Measurements from ENCODE around the gene IPPK. TPM values are rescaled to one million over a fixed set of nuclear protein-coding genes. Genes with fewer than 3 reads are reported as not detected.
A peak's percentile ranks its signal among the peaks of the same experiment; 100 is the strongest.

The IPPK gene
- total RNA-seq, 1 donor from 2014 or later = 39.5 TPM

DNA sequence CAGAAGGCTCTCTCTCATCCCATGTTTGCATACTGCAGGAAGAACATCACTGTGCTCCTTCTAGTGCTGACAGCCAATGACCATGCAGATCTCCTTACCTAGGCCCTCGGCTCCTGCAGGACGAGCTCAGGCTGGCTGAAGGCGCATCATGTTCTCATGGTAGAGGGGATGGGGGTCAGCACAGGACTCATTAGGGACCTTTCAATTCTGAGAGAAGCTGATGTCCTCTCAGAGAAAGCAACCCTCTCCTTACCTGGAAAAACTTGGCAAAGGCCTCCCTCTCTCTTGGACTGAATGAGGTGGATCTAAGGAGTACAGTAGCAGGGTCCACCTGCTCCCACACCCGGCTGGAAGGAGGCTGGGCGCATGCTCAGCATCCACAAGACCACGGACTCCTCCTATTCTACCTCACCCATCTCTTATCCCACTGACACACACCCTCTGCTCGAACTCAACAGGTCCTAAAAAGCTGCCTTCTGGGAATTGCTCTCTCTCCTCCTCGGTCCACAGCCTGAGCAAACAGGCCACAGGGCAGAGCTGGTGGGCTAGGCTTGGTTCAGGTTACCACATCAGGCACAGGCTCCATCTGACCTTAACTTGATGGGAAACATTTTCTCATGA is 2.9 kb downstream of the IPPK start:
- Histone ChIP-seq H3K4me3 (no peak overlapping the region), H3K9me3 (no peaks in the 10 kb centered on the region), H3K27me3 (no peaks in the 10 kb centered on the region), H3K27ac (no peak overlapping the region), H3K36me3 (no peaks in the 10 kb centered on the region), H3K4me1 (peaks cover 56% of the 10 kb centered on the region)
- intact Hi-C loops (cut with DNase I) = no loop called here
- TF ChIP-seq POLR2AphosphoS5 (IDR thresholded peaks at IDR 0.05; ENCODE audit: insufficient read depth in 1 of 2, low read depth in 1 of 2) = no peak
- TF ChIP-seq, protein P1, sequence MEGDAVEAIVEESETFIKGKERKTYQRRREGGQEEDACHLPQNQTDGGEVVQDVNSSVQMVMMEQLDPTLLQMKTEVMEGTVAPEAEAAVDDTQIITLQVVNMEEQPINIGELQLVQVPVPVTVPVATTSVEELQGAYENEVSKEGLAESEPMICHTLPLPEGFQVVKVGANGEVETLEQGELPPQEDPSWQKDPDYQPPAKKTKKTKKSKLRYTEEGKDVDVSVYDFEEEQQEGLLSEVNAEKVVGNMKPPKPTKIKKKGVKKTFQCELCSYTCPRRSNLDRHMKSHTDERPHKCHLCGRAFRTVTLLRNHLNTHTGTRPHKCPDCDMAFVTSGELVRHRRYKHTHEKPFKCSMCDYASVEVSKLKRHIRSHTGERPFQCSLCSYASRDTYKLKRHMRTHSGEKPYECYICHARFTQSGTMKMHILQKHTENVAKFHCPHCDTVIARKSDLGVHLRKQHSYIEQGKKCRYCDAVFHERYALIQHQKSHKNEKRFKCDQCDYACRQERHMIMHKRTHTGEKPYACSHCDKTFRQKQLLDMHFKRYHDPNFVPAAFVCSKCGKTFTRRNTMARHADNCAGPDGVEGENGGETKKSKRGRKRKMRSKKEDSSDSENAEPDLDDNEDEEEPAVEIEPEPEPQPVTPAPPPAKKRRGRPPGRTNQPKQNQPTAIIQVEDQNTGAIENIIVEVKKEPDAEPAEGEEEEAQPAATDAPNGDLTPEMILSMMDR (IDR thresholded peaks at IDR 0.05) = no peak
- TF ChIP-seq POLR2A (IDR thresholded peaks at IDR 0.05) = no peak
- no peak for DNase-seq (ENCODE audit: extremely low spot score in 2 of 2)

DNA sequence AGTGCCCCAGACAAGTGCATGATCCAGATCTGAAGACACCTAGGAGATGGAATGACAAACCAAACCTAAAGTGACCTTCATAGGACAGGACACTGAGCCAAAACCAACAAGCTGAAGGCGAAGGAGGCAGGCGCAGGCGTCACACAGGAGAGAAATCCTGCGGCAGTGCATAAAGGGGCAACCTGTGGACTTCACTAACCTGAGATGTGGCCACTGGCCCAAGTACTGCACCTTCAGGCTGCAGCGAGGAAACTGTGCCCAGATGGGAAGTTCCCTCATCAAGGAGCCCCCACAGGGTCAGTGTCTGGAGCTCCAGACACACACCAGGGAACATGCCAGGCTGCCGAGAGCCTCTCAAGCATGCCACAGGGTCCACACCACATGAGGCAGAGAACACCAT is 3.7 kb downstream of the IPPK start:
- Histone ChIP-seq H3K27me3 (no peaks in the 10 kb centered on the region), H3K9me3 (no peaks in the 10 kb centered on the region), H3K27ac (no peak overlapping the region), H3K36me3 (no peaks in the 10 kb centered on the region), H3K4me3 (no peak overlapping the region), H3K4me1 (peaks cover 57% of the 10 kb centered on the region)
- intact Hi-C loops (cut with DNase I) = no loop called here
- DNase-seq (ENCODE audit: extremely low spot score in 2 of 2) = no peak
- TF ChIP-seq POLR2A (IDR thresholded peaks at IDR 0.05) = no peak
- no peak for TF ChIP-seq POLR2AphosphoS5 (IDR thresholded peaks at IDR 0.05; ENCODE audit: insufficient read depth in 1 of 2, low read depth in 1 of 2)
- TF ChIP-seq, protein P1 (IDR thresholded peaks at IDR 0.05) = no peak

DNA sequence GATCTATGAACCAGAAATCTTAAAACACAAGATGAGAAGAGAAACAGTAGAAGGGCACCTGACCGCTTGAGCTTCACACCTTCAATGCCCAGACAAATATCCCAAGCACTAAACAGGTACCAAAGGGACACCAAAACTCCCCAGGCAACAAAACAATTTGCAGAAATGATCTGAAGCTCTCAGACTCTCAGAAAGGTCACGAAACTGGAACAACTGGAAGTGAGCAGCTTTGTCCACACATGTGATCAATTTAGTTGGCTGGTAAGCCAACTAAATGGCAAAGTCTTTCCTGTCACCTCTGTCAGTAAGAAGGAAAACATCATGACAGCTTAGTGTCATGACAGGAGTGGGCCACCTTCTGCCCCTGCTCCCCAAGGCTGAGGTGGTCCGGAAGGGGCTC is 4.1 kb downstream of the IPPK start:
- intact Hi-C loops (cut with DNase I) = no loop called here
- Histone ChIP-seq H3K27me3 (no peaks in the 10 kb centered on the region), H3K4me1 (peaks cover 54% of the 10 kb centered on the region), H3K9me3 (no peaks in the 10 kb centered on the region), H3K4me3 (no peak overlapping the region), H3K36me3 (no peaks in the 10 kb centered on the region), H3K27ac (no peak overlapping the region)
- no peak for DNase-seq (ENCODE audit: extremely low spot score in 2 of 2)
- TF ChIP-seq POLR2AphosphoS5 (IDR thresholded peaks at IDR 0.05; ENCODE audit: insufficient read depth in 1 of 2, low read depth in 1 of 2) = no peak
- TF ChIP-seq, protein P1 (IDR thresholded peaks at IDR 0.05) = no peak
- no peak for TF ChIP-seq POLR2A (IDR thresholded peaks at IDR 0.05)

DNA sequence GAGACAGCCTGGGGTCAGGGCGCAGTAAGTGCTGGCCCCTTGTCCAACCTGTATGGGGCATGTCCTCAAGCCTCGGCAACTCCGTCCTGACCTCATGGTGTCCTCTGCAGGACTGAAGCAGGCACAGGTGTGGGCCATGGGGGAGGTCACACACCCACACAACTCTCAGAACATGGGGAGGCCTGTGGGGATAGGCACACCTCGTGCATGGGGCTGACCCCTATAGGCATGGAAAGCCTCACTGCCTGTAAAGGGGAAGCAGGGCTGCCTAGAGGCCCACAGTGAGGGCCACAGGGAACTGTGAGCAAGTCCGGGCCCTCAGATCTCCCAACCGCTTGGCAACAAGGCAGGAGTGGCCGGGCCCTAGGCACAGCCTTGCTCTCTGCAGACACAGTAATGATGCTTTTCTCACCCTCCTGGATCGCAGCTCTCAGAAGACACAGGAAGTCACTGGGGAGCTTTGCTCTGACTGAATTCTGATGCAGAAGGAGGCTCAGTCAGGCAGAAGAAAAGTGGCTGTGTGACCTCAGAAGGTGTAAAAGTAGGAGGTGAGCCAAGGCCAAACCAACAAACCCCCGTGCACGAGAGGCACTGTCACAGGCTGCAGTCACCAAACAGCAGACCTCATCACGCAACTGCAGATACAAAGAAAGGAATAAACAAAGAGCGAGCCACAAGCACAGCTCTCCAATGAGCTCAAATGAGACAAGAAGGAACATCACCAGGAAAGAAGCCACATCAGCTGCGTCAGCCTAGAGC is 5.4 kb downstream of the IPPK start:
- TF ChIP-seq POLR2A (IDR thresholded peaks at IDR 0.05) = no peak
- TF ChIP-seq, protein P1 (IDR thresholded peaks at IDR 0.05) = no peak
- TF ChIP-seq POLR2AphosphoS5 (IDR thresholded peaks at IDR 0.05; ENCODE audit: insufficient read depth in 1 of 2, low read depth in 1 of 2) = no peak
- H3K9me3 ChIP-seq = no peaks in the 10 kb centered on the region
- H3K4me3 ChIP-seq = no peak overlapping the region
- no peaks in the 10 kb centered on the region for H3K27me3 ChIP-seq
- intact Hi-C loops (cut with DNase I) = no loop called here
- no peaks in the 10 kb centered on the region for H3K36me3 ChIP-seq
- DNase-seq (ENCODE audit: extremely low spot score in 2 of 2) = peak in 1 of 2 donors; percentile 77
- H3K27ac ChIP-seq = no peak overlapping the region
- peaks cover 53% of the 10 kb centered on the region for H3K4me1 ChIP-seq

DNA sequence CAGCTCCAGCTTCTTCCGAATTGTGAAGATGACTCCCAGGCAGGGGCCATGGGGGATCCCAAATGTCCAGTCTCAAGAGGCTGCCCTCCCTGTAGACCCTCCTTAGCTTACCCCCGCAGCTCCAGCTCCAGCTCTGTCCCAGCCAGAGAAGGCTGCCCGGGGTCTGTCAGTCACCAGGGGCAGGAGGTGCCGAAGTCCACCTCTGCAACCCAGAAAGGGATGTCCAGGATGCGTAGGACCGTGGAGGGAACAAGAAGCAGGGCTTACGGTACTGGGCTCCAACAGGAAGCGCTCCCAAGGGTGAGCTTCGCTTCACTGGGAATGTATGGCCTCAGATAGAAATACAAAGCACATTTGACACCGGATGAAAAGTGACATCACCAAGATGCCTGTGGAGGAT is 6.0 kb downstream of the IPPK start:
- Histone ChIP-seq H3K9me3 (no peaks in the 10 kb centered on the region), H3K4me1 (peaks cover 48% of the 10 kb centered on the region), H3K27me3 (no peaks in the 10 kb centered on the region), H3K27ac (no peak overlapping the region), H3K4me3 (no peak overlapping the region), H3K36me3 (no peaks in the 10 kb centered on the region)
- intact Hi-C loops (cut with DNase I) = no loop called here
- no peak for DNase-seq (ENCODE audit: extremely low spot score in 2 of 2)
- TF ChIP-seq POLR2AphosphoS5 (IDR thresholded peaks at IDR 0.05; ENCODE audit: insufficient read depth in 1 of 2, low read depth in 1 of 2) = no peak
- TF ChIP-seq, protein P1 (IDR thresholded peaks at IDR 0.05) = no peak
